AG09319 (cell line): ENCODE results near the gene TRDMT1.

Experiments
- DNase-seq: peaks from one replicate; pipeline ENCODE4 v3.0.0-alpha.2; 2010; ENCODE audit warnings: low read depth; ENCODE audit errors: extremely low read depth
- CTCF ChIP-seq: IDR thresholded peaks from 2 replicates; pipeline ENCODE4 v1.5.1; 2011; ENCODE audit warnings: low read depth, mild to moderate bottlenecking, inconsistent platforms, low read length, moderate library complexity

The TRDMT1 gene

DNA sequence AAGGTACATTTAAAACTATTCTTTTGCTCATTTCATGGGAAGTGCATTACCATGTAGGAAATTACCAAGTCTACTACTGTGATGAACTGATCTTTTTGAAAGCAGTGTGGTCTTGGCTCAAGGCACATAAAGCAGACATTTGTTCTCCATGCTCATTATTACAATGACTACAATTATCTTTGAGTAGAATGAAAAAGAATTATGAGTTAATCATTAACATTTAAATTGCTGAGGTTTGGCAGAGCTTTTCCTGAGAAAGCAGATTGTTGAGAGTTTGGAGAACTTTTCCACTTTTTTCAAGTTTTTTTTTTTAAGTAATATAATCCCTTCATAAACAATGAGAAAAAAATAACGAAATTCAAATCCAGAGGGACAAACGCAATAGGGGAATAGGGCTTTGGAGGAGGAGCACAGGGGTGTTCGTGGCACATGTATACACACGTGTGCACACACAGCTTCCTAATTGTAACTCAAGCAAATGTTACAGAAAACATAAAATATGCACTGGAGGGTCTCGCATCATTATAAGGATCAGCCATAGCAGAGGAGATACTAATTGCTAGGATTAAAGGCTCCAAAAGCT is 62.9 kb downstream of the TRDMT1 start:
- no peak for DNase-seq
- TF ChIP-seq CTCF: no peak

DNA sequence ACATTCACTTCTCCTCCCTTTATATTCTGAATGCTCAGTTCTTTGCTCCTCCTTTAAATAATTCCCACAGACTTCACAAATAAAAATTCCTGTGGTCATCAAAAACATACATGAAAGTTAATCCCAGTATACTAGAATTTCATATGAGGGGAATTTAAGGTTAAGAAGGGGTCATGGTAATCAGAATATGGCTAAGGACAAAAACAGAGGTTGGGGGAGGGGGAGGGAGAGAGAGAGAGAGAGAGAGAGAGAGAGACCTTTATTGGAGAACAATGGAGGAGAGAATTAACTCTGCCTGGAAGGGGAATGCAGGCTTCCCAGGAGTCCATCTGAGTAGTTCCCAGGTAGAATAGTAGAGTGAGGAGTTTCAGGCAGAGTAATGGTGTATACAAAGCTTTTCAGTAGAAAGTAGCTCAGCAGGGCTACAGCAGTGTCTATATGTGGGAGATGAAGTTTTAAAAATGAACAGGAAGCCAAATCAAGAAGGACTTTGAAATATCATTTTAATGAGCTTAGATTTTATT is 66.7 kb downstream of the TRDMT1 start:
- no peak for TF ChIP-seq CTCF
- no peak for DNase-seq

- no peak for DNase-seq
- no peak for TF ChIP-seq CTCF
Measured at GRCh38 chr10:17134282-17134681, 67.2 kb downstream of the TRDMT1 start.

GRCh38 chr10:17129741-17130140 is 71.7 kb downstream of the TRDMT1 start, which contains the start of gene CUBN:
Gene CUBN, minus strand, starts transcription at chr10:17129811. Its CDS starts 46 bp downstream, at chr10:17129765.
- DNase-seq: no peak
- no peak for TF ChIP-seq CTCF

GRCh38 chr10:17128261-17128660 is 73.2 kb downstream of the TRDMT1 start:
- no peak for TF ChIP-seq CTCF
- no peak for DNase-seq

DNA sequence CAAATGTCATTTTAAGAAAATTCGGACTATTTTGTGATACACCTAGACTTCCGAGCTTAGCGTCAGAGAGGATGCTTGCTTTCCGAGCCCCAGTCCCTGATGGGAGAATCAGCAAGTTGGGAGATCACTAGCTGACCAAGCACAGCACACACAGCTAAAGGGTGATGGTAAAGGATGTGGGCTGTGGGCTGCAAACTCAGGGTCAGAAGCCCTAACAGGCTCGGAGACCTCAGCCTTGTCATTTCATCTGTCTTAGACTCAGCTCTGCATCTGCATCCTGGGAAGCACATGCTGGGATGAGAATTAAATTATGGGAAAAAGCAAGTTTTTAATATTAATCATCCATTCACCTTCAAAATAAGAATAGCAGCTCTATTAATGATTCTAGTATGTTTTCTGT is 75.1 kb downstream of the TRDMT1 start:
- TF ChIP-seq CTCF: no peak
- DNase-seq: no peak

DNA sequence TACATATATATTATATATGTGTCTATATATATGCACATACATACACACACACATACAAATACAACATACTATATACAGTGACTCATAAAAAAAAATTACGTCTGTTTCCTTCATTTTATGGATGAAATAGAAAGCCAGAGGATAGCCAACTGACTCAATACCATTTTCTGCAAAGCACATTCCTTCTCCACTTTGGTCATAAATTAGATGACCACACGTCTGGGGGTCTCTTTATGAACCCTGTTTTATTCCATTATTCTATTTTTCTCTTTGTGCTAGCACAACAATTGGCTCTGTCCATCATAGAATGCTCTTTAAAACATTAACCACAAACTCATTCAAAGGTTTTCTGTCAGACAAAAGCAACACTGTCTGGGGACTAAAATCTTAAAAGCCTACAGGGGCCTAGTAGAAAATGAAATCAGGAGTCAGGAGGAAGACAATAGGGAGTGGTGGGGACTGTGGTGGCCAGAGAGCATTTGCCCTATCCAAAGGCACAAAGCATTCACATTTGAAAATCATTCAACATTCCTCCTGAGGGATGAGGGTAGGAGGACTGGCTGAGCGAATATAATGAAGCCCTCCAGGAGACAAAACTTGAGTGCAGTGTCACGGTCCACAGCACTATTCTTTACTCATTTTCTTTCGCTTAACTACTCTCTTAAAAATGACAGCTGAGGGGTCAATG is 76.1 kb downstream of the TRDMT1 start:
- no peak for TF ChIP-seq CTCF
- DNase-seq: no peak
